OCI-LY7 (cell line): ENCODE results near the gene HBQ1.
"Not testable (repeated sequence)": the region's sequence is repeated elsewhere in the genome, so short reads cannot be mapped to it uniquely, and the experiment has no call there.

ENCODE experiments used
- EZH2phosphoT487 ChIP-seq: fragments of 200-600 bp; sonication (generic); IDR thresholded peaks from 2 replicates; pipeline ENCODE4 v1.6.1; 2018; ENCODE audit warnings: low read depth, borderline replicate concordance, mild to moderate bottlenecking, mixed run types, antibody characterized with exemption, low read length, moderate library complexity, mixed read lengths
- TF ChIP-seq, protein P1 (sequence below): fragments of 200-600 bp; sonication (generic); conservative IDR thresholded peaks from 2 replicates; pipeline ENCODE4 v1.5.1; 2014; ENCODE audit warnings: mild to moderate bottlenecking, antibody characterized with exemption, low read length, moderate library complexity, mixed read lengths

DNA sequence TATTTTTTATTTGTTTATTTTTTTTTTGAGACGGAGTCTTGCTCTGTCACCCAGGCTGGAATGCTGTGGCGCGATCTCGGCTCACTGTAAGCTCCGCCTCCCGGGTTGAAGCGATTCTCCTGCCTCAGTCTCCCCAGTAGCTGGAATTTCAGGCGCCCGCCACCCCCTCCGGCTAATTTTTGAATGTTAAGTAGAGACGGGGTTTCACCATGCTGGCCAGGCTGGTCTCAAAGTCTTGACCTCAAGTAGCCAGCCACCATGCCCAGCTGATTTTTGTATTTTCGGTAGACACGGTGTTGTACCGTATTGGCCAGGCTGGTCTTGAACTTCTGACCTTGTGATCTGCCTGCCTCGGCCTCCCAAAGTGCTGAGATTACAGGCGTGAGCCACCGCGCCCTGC is 50.1 kb downstream of the HBQ1 start:
- TF ChIP-seq, protein P1, sequence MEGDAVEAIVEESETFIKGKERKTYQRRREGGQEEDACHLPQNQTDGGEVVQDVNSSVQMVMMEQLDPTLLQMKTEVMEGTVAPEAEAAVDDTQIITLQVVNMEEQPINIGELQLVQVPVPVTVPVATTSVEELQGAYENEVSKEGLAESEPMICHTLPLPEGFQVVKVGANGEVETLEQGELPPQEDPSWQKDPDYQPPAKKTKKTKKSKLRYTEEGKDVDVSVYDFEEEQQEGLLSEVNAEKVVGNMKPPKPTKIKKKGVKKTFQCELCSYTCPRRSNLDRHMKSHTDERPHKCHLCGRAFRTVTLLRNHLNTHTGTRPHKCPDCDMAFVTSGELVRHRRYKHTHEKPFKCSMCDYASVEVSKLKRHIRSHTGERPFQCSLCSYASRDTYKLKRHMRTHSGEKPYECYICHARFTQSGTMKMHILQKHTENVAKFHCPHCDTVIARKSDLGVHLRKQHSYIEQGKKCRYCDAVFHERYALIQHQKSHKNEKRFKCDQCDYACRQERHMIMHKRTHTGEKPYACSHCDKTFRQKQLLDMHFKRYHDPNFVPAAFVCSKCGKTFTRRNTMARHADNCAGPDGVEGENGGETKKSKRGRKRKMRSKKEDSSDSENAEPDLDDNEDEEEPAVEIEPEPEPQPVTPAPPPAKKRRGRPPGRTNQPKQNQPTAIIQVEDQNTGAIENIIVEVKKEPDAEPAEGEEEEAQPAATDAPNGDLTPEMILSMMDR = not testable (repeated sequence)
- not testable (repeated sequence) for TF ChIP-seq EZH2phosphoT487
